ENCODE data around the gene RRP1B.
"Not testable (repeated sequence)": the region's sequence is repeated elsewhere in the genome, so short reads cannot be mapped to it uniquely, and the experiment has no call there.

GRCh38 chr21:43713123-43713522, 53.8 kb downstream of the RRP1B start:
- TF ChIP-seq EZH2 (IDR thresholded peaks at IDR 0.05; ENCODE audit: borderline replicate concordance, insufficient read depth, low read depth, low read length, poor library complexity, severe bottlenecking); CTCF (IDR thresholded peaks at IDR 0.05): not testable (repeated sequence)

All from B cell (primary cell).